Mesenchymal stem cell (in vitro differentiated cells and primary cell): ENCODE measurements around the gene SHISA2.
A peak's percentile ranks its signal among the peaks of the same experiment; 100 is the strongest.

ENCODE experiments used
- DNase-seq: peaks from one replicate; pipeline ENCODE4 v3.0.0-alpha.2; 2013
- H2AFZ ChIP-seq: one replicate; pipeline ENCODE4 v1.6.1; 2013; ENCODE audit warnings: low read depth, mild to moderate bottlenecking, control low read depth, inconsistent platforms, low read length, moderate library complexity
- H2AK5ac ChIP-seq: 2 replicates; pipeline ENCODE4 v1.6.1; 2013; ENCODE audit warnings: low read length, moderate library complexity, mild to moderate bottlenecking, inconsistent platforms; ENCODE audit not compliant: severe bottlenecking
- H2BK120ac ChIP-seq: one replicate; pipeline ENCODE4 v1.6.1; 2013; ENCODE audit warnings: low read depth, mild to moderate bottlenecking, inconsistent platforms, low read length, moderate library complexity
- H2BK12ac ChIP-seq, 2 experiments: one replicate each; pipeline ENCODE4 v1.6.1; 2013; ENCODE audit warnings: inconsistent platforms in 2 of 2, low read length in 2 of 2, mild to moderate bottlenecking in 2 of 2, moderate library complexity in 2 of 2, control low read depth in 1 of 2
- H2BK15ac ChIP-seq: one replicate; pipeline ENCODE4 v1.6.1; 2013; ENCODE audit warnings: mild to moderate bottlenecking, low read depth, inconsistent platforms; ENCODE audit not compliant: poor library complexity, severe bottlenecking
- H2BK5ac ChIP-seq: 2 replicates; pipeline ENCODE4 v1.6.1; 2013; ENCODE audit warnings: low read depth, mild to moderate bottlenecking, low read length, control low read depth, inconsistent platforms; ENCODE audit not compliant: poor library complexity, severe bottlenecking
- H3K14ac ChIP-seq, 2 experiments: one replicate each; pipeline ENCODE4 v1.6.1; 2013; ENCODE audit warnings: inconsistent platforms in 2 of 2, low read length in 2 of 2, control low read depth in 1 of 2, mild to moderate bottlenecking in 1 of 2, moderate library complexity in 1 of 2
- H3K18ac ChIP-seq, 2 experiments: one replicate each; pipeline ENCODE4 v1.6.1; 2013; ENCODE audit warnings: inconsistent platforms in 2 of 2, low read length in 2 of 2, control low read depth in 1 of 2, low read depth in 1 of 2, mild to moderate bottlenecking in 1 of 2
- H3K23ac ChIP-seq, 2 experiments: one replicate each; pipeline ENCODE4 v1.6.1; 2013; ENCODE audit warnings: inconsistent platforms in 2 of 2, low read length in 2 of 2, mild to moderate bottlenecking in 2 of 2, moderate library complexity in 2 of 2, control low read depth in 1 of 2
- H3K27ac ChIP-seq: 2 replicates; pipeline ENCODE4 v1.5.1; 2013; ENCODE audit warnings: mild to moderate bottlenecking, moderate library complexity, low read length, control low read depth, inconsistent platforms; ENCODE audit not compliant: poor library complexity, severe bottlenecking
- H3K27me3 ChIP-seq, 2 experiments: 2 replicates each; pipeline versions ENCODE4 v1.6.1 to v1.7.0; 2013; ENCODE audit warnings: low read length in 2 of 2, mild to moderate bottlenecking in 2 of 2, moderate library complexity in 2 of 2, control low read depth in 1 of 2, inconsistent platforms in 1 of 2; ENCODE audit not compliant: control insufficient read depth in 1 of 2, insufficient read depth in 1 of 2
- H3K36me3 ChIP-seq, 2 experiments: 2 replicates each; pipeline versions ENCODE4 v1.6.1 to v1.7.0; 2013; ENCODE audit warnings: low read length in 2 of 2, control low read depth in 1 of 2, inconsistent platforms in 1 of 2, low read depth in 1 of 2, mild to moderate bottlenecking in 1 of 2; ENCODE audit not compliant: insufficient read depth in 2 of 2, control insufficient read depth in 1 of 2
- H3K4ac ChIP-seq, 2 experiments: one replicate each; pipeline ENCODE4 v1.6.1; 2013; ENCODE audit warnings: inconsistent platforms in 2 of 2, low read length in 2 of 2, mild to moderate bottlenecking in 2 of 2, moderate library complexity in 2 of 2, control low read depth in 1 of 2, low read depth in 1 of 2
- H3K4me1 ChIP-seq: 2 replicates; pipeline ENCODE4 v1.6.1; 2013; ENCODE audit warnings: low read depth, low read length, control low read depth; ENCODE audit not compliant: control insufficient read depth, insufficient read depth
- H3K4me2 ChIP-seq: 2 replicates; pipeline ENCODE4 v1.6.1; 2013; ENCODE audit warnings: low read length, mild to moderate bottlenecking, inconsistent platforms; ENCODE audit not compliant: poor library complexity, severe bottlenecking
- H3K4me3 ChIP-seq, 2 experiments: 2 replicates each; pipeline versions ENCODE4 v1.5.1 to v1.7.0; 2013; ENCODE audit warnings: low read length in 2 of 2, mild to moderate bottlenecking in 2 of 2, control low read depth in 1 of 2, low read depth in 1 of 2; ENCODE audit not compliant: insufficient read depth in 1 of 2
- H3K79me1 ChIP-seq: replicated peaks from 2 replicates; pipeline ENCODE4 v1.6.1; 2013; ENCODE audit warnings: mild to moderate bottlenecking, control low read depth, low read length, inconsistent platforms; ENCODE audit not compliant: poor library complexity, severe bottlenecking
- H3K9ac ChIP-seq: 2 replicates; pipeline ENCODE4 v1.7.0; 2013; ENCODE audit warnings: mild to moderate bottlenecking, low read length, moderate library complexity
- H3K9me3 ChIP-seq: 2 replicates; pipeline ENCODE4 v1.7.0; 2013; ENCODE audit warnings: mild to moderate bottlenecking, low read length; ENCODE audit not compliant: control insufficient read depth
- H4K8ac ChIP-seq: one replicate; pipeline ENCODE4 v1.6.1; 2013; ENCODE audit warnings: inconsistent platforms, mild to moderate bottlenecking, low read length, moderate library complexity
- H4K91ac ChIP-seq: one replicate; pipeline ENCODE4 v1.6.1; 2013; ENCODE audit warnings: mild to moderate bottlenecking, low read length, inconsistent platforms
- WGBS: methylation state at CpG from one replicate; pipeline ENCODE4 v1.1.7; 2013; ENCODE audit warnings: mixed read lengths; 5-methylcytosine and 5-hydroxymethylcytosine counted together

The SHISA2 gene

GRCh38 chr13:26017932-26018665 is 33.7 kb downstream of the SHISA2 start:
- Histone ChIP-seq H3K4me2 (no peak overlapping the region), H3K18ac (peak overlapping the region in 1 of 2 experiments; percentile 69), H2BK15ac (no peak overlapping the region), H3K9ac (no peak overlapping the region), H2BK12ac (peak overlapping the region; percentile 38 to 85), H2AK5ac (peak overlapping the region; percentile 98), H4K8ac (peak overlapping the region; percentile 85), H2BK5ac (peak overlapping the region; percentile 92), H3K4me3 (no peak overlapping the region), H3K9me3 (peaks cover 8% of the 10 kb centered on the region), H3K4ac (no peak overlapping the region), H4K91ac (no peak overlapping the region), H2AFZ (no peak overlapping the region), H3K36me3 (no peaks in the 10 kb centered on the region), H3K27me3 (peaks cover 0 to 25% of the 10 kb centered on the region in 2 experiments), H2BK120ac (no peak overlapping the region), H3K23ac (peak overlapping the region in 1 of 2 experiments; percentile 46), H3K14ac (no peak overlapping the region), H3K27ac (peak overlapping the region; percentile 57), H3K79me1 (no peaks in the 10 kb centered on the region), H3K4me1 (peaks cover 32% of the 10 kb centered on the region)
- peak; percentile 30 for DNase-seq
- WGBS: 56% methylated on average over 6 of the region's 6 CpGs

- Histone ChIP-seq H3K9me3 (peaks cover 8% of the 10 kb centered on the region), H3K4me2 (no peak overlapping the region), H3K4me3 (no peak overlapping the region), H2AFZ (no peak overlapping the region), H3K9ac (no peak overlapping the region), H3K27me3 (peaks cover 0 to 30% of the 10 kb centered on the region in 2 experiments), H3K36me3 (no peaks in the 10 kb centered on the region), H3K4ac (peak overlapping the region in 1 of 2 experiments; percentile 32), H4K8ac (peak overlapping the region; percentile 0), H3K27ac (no peak overlapping the region), H2AK5ac (peak overlapping the region; percentile 98), H3K79me1 (no peaks in the 10 kb centered on the region), H3K23ac (no peak overlapping the region), H4K91ac (no peak overlapping the region), H3K18ac (no peak overlapping the region), H2BK12ac (peak overlapping the region; percentile 38 to 81), H3K4me1 (peaks cover 27% of the 10 kb centered on the region), H2BK5ac (no peak overlapping the region), H3K14ac (no peak overlapping the region), H2BK15ac (no peak overlapping the region), H2BK120ac (no peak overlapping the region)
- WGBS: 86% methylated on average over 9 of the region's 9 CpGs
- DNase-seq: no peak
Measured at GRCh38 chr13:26017196-26017921, 34.5 kb downstream of the SHISA2 start.

- Histone ChIP-seq H3K27ac (no peak overlapping the region), H3K27me3 (peaks cover 0 to 39% of the 10 kb centered on the region in 2 experiments), H3K9me3 (peaks cover 8% of the 10 kb centered on the region), H2AK5ac (peak overlapping the region; percentile 64), H3K14ac (no peak overlapping the region), H3K4me3 (no peak overlapping the region), H3K4ac (no peak overlapping the region), H3K23ac (no peak overlapping the region), H3K9ac (no peak overlapping the region), H2BK120ac (no peak overlapping the region), H3K18ac (no peak overlapping the region), H3K79me1 (no peaks in the 10 kb centered on the region), H4K91ac (no peak overlapping the region), H3K4me2 (no peak overlapping the region), H2BK15ac (no peak overlapping the region), H2AFZ (no peak overlapping the region), H4K8ac (no peak overlapping the region), H2BK5ac (no peak overlapping the region), H3K36me3 (peaks cover 0 to 2% of the 10 kb centered on the region in 2 experiments), H3K4me1 (peaks cover 22% of the 10 kb centered on the region), H2BK12ac (no peak overlapping the region)
- WGBS: 97% methylated on average over 5 of the region's 6 CpGs
- DNase-seq: no peak
Measured at GRCh38 chr13:26016189-26016588, 35.6 kb downstream of the SHISA2 start.
